H1 (cell line): ENCODE results near the gene ZDHHC3. TPM values are rescaled to one million over a fixed set of nuclear protein-coding genes. Genes with fewer than 3 reads are reported as not detected.

Source experiments
- BRCA1 ChIP-seq: IDR thresholded peaks from 2 replicates; pipeline ENCODE4 v1.6.1; 2012; ENCODE audit warnings: low read depth, low read length, improper control_type of control experiment
- SP1 ChIP-seq: IDR thresholded peaks from 2 replicates; pipeline ENCODE4 v1.6.1; 2011; ENCODE audit warnings: low read depth, low read length
- polyA plus RNA-seq, 7 experiments: library from polyadenylated mRNA; depleted of rRNA in 3 of 7; stranded (reverse) in 5 of 7; unstranded in 2 of 7; fragments of >200 nt in 5 of 7; fragments of 200-250 nt in 2 of 7; gene quantifications; 1 replicate in 5 of 7; 2 replicates in 1 of 7; 4 replicates in 1 of 7; pipeline versions ENCODE4 v1.2.1 to v1.2.3, GENCODE V29; 2011 to 2013; ENCODE audit warnings: missing spikeins in 2 of 7, mixed read lengths in 2 of 7
- total RNA-seq: library from RNA; stranded (reverse); fragmentation: NEBNext Ultra II Directional; extraction: Animal tissue kit (Norgen Biotek cat#: 25700); gene quantifications from 2 replicates; pipeline ENCODE4 v1.2.1, GENCODE V29; 2021

The ZDHHC3 gene
- total and polyA plus RNA-seq, 2 of the 8 experiments (the other 6 are each of a cell fraction or from before 2014, with no cell fraction given): 77.4 to 88.7 TPM

- TF ChIP-seq SP1 (no peak), BRCA1 (no peak)
Observed at GRCh38 chr3:44932271-44932670, 43.7 kb downstream of the ZDHHC3 start (continued).
